SK-N-SH treated with all-trans-retinoic acid at 6 μM for 48 hours (cell line): ENCODE data around the gene DIDO1.

Experiments
- ATAC-seq: fragments of 200-7000 bp; cut with Tn5 transposase; 3 replicates; pipeline ENCODE4 v1.9.1; 2020; ENCODE audit warnings: mild to moderate bottlenecking, moderate library complexity
- ARNTL ChIP-seq: fragments of 450-650 bp; formaldehyde crosslinking; IDR thresholded peaks from 2 replicates; pipeline ENCODE4 v1.5.0; 2020; ENCODE audit warnings: low read depth, mild to moderate bottlenecking, moderate library complexity, borderline replicate concordance
- BACH2 ChIP-seq: fragments of 250-450 bp; sonication (Bioruptor Pico); IDR thresholded peaks from 2 replicates; pipeline ENCODE4 v1.9.0; 2021; ENCODE audit warnings: mild to moderate bottlenecking, borderline replicate concordance
- CREB5 ChIP-seq: fragments of 250-450 bp; sonication (Bioruptor Pico); IDR thresholded peaks from 2 replicates; pipeline ENCODE4 v1.5.1; 2020; ENCODE audit warnings: low read depth, mild to moderate bottlenecking, moderate library complexity
- CSDC2 ChIP-seq: fragments of 250-450 bp; sonication (Bioruptor Pico); IDR thresholded peaks from 2 replicates; pipeline ENCODE4 v1.5.0; 2020; ENCODE audit warnings: mild to moderate bottlenecking, moderate library complexity
- CSRNP3 ChIP-seq: fragments of 250-450 bp; sonication (Bioruptor Pico); IDR thresholded peaks from 2 replicates; pipeline ENCODE4 v1.5.1; 2021; ENCODE audit warnings: mild to moderate bottlenecking, moderate library complexity
- ESRRG ChIP-seq: fragments of 250-450 bp; sonication (Bioruptor Pico); IDR thresholded peaks from 2 replicates; pipeline ENCODE4 v1.6.1; 2021; ENCODE audit warnings: mild to moderate bottlenecking
- GLIS3 ChIP-seq: fragments of 250-450 bp; sonication (Bioruptor Pico); IDR thresholded peaks from 2 replicates; pipeline ENCODE4 v1.5.0; 2020; ENCODE audit warnings: mild to moderate bottlenecking, moderate library complexity
- ISL1 ChIP-seq: fragments of 250-450 bp; sonication (Bioruptor Pico); IDR thresholded peaks from 2 replicates; pipeline ENCODE4 v2.1.2; 2022; ENCODE audit warnings: mild to moderate bottlenecking, moderate library complexity
- OSR1 ChIP-seq: fragments of 250-450 bp; sonication (Bioruptor Pico); IDR thresholded peaks from 2 replicates; pipeline ENCODE4 v1.8.0; 2022; ENCODE audit warnings: moderate library complexity, mild to moderate bottlenecking, inconsistent platforms
- PATZ1 ChIP-seq: fragments of 250-450 bp; sonication (Bioruptor Pico); IDR thresholded peaks from 2 replicates; pipeline ENCODE4 v1.8.0; 2020; ENCODE audit warnings: mild to moderate bottlenecking, moderate library complexity, borderline replicate concordance
- POU6F1 ChIP-seq: fragments of 250-450 bp; sonication (Bioruptor Pico); IDR thresholded peaks from 2 replicates; pipeline ENCODE4 v1.8.0; 2021; ENCODE audit warnings: low read depth, mild to moderate bottlenecking, moderate library complexity, borderline replicate concordance
- PPARA ChIP-seq: fragments of 250-450 bp; sonication (Bioruptor Pico); IDR thresholded peaks from 2 replicates; pipeline ENCODE4 v1.5.0; 2020; ENCODE audit warnings: mild to moderate bottlenecking, borderline replicate concordance
- RARB ChIP-seq: fragments of 250-450 bp; sonication (Bioruptor Pico); IDR thresholded peaks from 2 replicates; pipeline ENCODE4 v1.8.0; 2021; ENCODE audit warnings: mild to moderate bottlenecking, moderate library complexity
- TCF4 ChIP-seq: fragments of 250-450 bp; sonication (Bioruptor Pico); IDR thresholded peaks from 2 replicates; pipeline ENCODE4 v1.8.0; 2021; ENCODE audit warnings: mild to moderate bottlenecking, moderate library complexity, borderline replicate concordance
- TOX ChIP-seq: fragments of 250-450 bp; sonication (Bioruptor Pico); IDR thresholded peaks from 2 replicates; pipeline ENCODE4 v1.8.0; 2021; ENCODE audit warnings: mild to moderate bottlenecking, moderate library complexity, borderline replicate concordance
- TSHZ2 ChIP-seq: fragments of 250-450 bp; sonication (Bioruptor Pico); IDR thresholded peaks from 2 replicates; pipeline ENCODE4 v1.5.0; 2020; ENCODE audit warnings: mild to moderate bottlenecking, moderate library complexity
- ZC3H10 ChIP-seq: fragments of 250-450 bp; sonication (Bioruptor Pico); IDR thresholded peaks from 2 replicates; pipeline ENCODE4 v1.5.1; 2021; ENCODE audit warnings: mild to moderate bottlenecking, moderate library complexity
- ZFP3 ChIP-seq: fragments of 250-450 bp; sonication (Bioruptor Pico); IDR thresholded peaks from 2 replicates; pipeline ENCODE4 v1.5.0; 2020; ENCODE audit warnings: mild to moderate bottlenecking, moderate library complexity
- ZFP30 ChIP-seq: fragments of 450-650 bp; formaldehyde crosslinking; IDR thresholded peaks from 2 replicates; pipeline ENCODE4 v1.5.0; 2022; ENCODE audit warnings: mild to moderate bottlenecking, moderate library complexity
- ZNF565 ChIP-seq: fragments of 450-650 bp; formaldehyde crosslinking; conservative IDR thresholded peaks from 2 replicates; pipeline ENCODE4 v1.5.0; 2020; ENCODE audit warnings: low read depth, mild to moderate bottlenecking, moderate library complexity
- ZNF70 ChIP-seq: fragments of 450-650 bp; formaldehyde crosslinking; IDR thresholded peaks from 2 replicates; pipeline ENCODE4 v1.5.0; 2020; ENCODE audit warnings: mild to moderate bottlenecking, moderate library complexity
- ZNF8 ChIP-seq: fragments of 450-650 bp; formaldehyde crosslinking; IDR thresholded peaks from 2 replicates; pipeline ENCODE4 v1.5.0; 2020; ENCODE audit warnings: mild to moderate bottlenecking, moderate library complexity

The DIDO1 gene

GRCh38 chr20:62880147-62880934 lies 46.0 kb downstream of the DIDO1 start:
- ATAC-seq: no peak
- TF ChIP-seq CSDC2 (CRISPR knock-in tag) (no peak), TCF4 (CRISPR knock-in tag) (no peak), ZNF565 (CRISPR knock-in tag) (no peak), ISL1 (CRISPR knock-in tag) (no peak), TSHZ2 (CRISPR knock-in tag) (no peak), BACH2 (CRISPR knock-in tag) (no peak), PATZ1 (no peak), ZFP3 (CRISPR knock-in tag) (no peak), ZNF70 (CRISPR knock-in tag) (no peak), TOX (no peak)

- ATAC-seq: no peak
- TF ChIP-seq ZFP30 (no peak), ZNF70 (CRISPR knock-in tag) (no peak), CSDC2 (CRISPR knock-in tag) (no peak), TCF4 (CRISPR knock-in tag) (no peak), PATZ1 (no peak)
These were observed 46.8 kb downstream of the DIDO1 start for GRCh38 chr20:62879275-62880146.

GRCh38 chr20:62878244-62879038 lies 47.9 kb downstream of the DIDO1 start:
- no peak for ATAC-seq
- TF ChIP-seq BACH2 (CRISPR knock-in tag) (no peak), TCF4 (CRISPR knock-in tag) (no peak), GLIS3 (CRISPR knock-in tag) (no peak), CSRNP3 (CRISPR knock-in tag) (no peak), ZFP3 (CRISPR knock-in tag) (no peak), ESRRG (CRISPR knock-in tag) (no peak), ARNTL (no peak), POU6F1 (no peak), ZC3H10 (CRISPR knock-in tag) (no peak), ZFP30 (no peak), RARB (CRISPR knock-in tag) (no peak), CREB5 (no peak), PPARA (CRISPR knock-in tag) (no peak), OSR1 (no peak), ZNF8 (no peak), CSDC2 (CRISPR knock-in tag) (no peak), ZNF565 (CRISPR knock-in tag) (no peak), ISL1 (CRISPR knock-in tag) (no peak)
